H9 (cell line): Measurements from ENCODE around the gene PXDN. TPM values are rescaled to one million over a fixed set of nuclear protein-coding genes. Genes with fewer than 3 reads are reported as not detected.

Experiments
- DNase-seq: peaks from one replicate; pipeline ENCODE4 v3.0.0-alpha.2; 2017
- H2AFZ ChIP-seq: one replicate; pipeline ENCODE4 v1.6.1; 2013; ENCODE audit warnings: mild to moderate bottlenecking, low read length, control low read depth, moderate library complexity
- H2AK5ac ChIP-seq: 2 replicates; pipeline ENCODE4 v1.6.1; 2013; ENCODE audit warnings: low read length, control low read depth, mixed read lengths; ENCODE audit not compliant: insufficient read length
- H2BK120ac ChIP-seq: one replicate; pipeline ENCODE4 v1.6.1; 2013; ENCODE audit warnings: low read depth, mild to moderate bottlenecking, low read length, control low read depth, inconsistent platforms; ENCODE audit not compliant: poor library complexity, severe bottlenecking
- H2BK12ac ChIP-seq: 2 replicates; pipeline ENCODE4 v1.6.1; 2013; ENCODE audit warnings: low read length, control low read depth, mixed read lengths, low read depth; ENCODE audit not compliant: insufficient read length
- H2BK15ac ChIP-seq: 2 replicates; pipeline ENCODE4 v1.6.1; 2013; ENCODE audit warnings: low read depth, low read length, control low read depth
- H2BK20ac ChIP-seq: one replicate; pipeline ENCODE4 v1.6.1; 2013; ENCODE audit warnings: low read depth, mild to moderate bottlenecking, low read length, control low read depth, inconsistent platforms; ENCODE audit not compliant: poor library complexity, severe bottlenecking
- H2BK5ac ChIP-seq: 2 replicates; pipeline ENCODE4 v1.6.1; 2013; ENCODE audit warnings: low read length, control low read depth, mixed read lengths; ENCODE audit not compliant: insufficient read length
- H3K14ac ChIP-seq: 2 replicates; pipeline ENCODE4 v1.6.1; 2013; ENCODE audit warnings: low read length, control low read depth; ENCODE audit not compliant: insufficient read depth
- H3K18ac ChIP-seq: 2 replicates; pipeline ENCODE4 v1.6.1; 2013; ENCODE audit warnings: low read depth, mild to moderate bottlenecking, mixed read lengths, low read length, control low read depth; ENCODE audit not compliant: insufficient read length
- H3K23ac ChIP-seq: 2 replicates; pipeline ENCODE4 v1.6.1; 2013; ENCODE audit warnings: low read length, control low read depth, mixed read lengths, low read depth; ENCODE audit not compliant: insufficient read length
- H3K23me2 ChIP-seq: 2 replicates; pipeline ENCODE4 v1.6.1; 2013; ENCODE audit warnings: low read depth, mild to moderate bottlenecking, mixed read lengths, low read length, control low read depth; ENCODE audit not compliant: insufficient read length, poor library complexity, severe bottlenecking
- H3K27ac ChIP-seq: 2 replicates; pipeline ENCODE4 v1.5.1; 2013; ENCODE audit warnings: low read length, control low read depth, mixed read lengths, low read depth; ENCODE audit not compliant: insufficient read length
- H3K27me3 ChIP-seq: 2 replicates; pipeline ENCODE4 v1.6.1; 2013; ENCODE audit warnings: low read length, control low read depth, inconsistent platforms; ENCODE audit not compliant: insufficient read depth
- H3K4ac ChIP-seq: 2 replicates; pipeline ENCODE4 v1.6.1; 2013; ENCODE audit warnings: low read depth, mild to moderate bottlenecking, control low read depth, inconsistent platforms, low read length, moderate library complexity
- H3K4me1 ChIP-seq: 2 replicates; pipeline ENCODE4 v1.6.1; 2013; ENCODE audit warnings: low read length, control low read depth, inconsistent platforms; ENCODE audit not compliant: insufficient read depth
- H3K4me2 ChIP-seq: 2 replicates; pipeline ENCODE4 v1.6.1; 2013; ENCODE audit warnings: low read length, control low read depth, mixed read lengths; ENCODE audit not compliant: insufficient read length, insufficient read depth
- H3K56ac ChIP-seq: 2 replicates; pipeline ENCODE4 v1.6.1; 2013; ENCODE audit warnings: low read depth, mild to moderate bottlenecking, mixed read lengths, low read length, control low read depth; ENCODE audit not compliant: insufficient read length
- H3K79me1 ChIP-seq: 2 replicates; pipeline ENCODE4 v1.6.1; 2013; ENCODE audit warnings: low read depth, mild to moderate bottlenecking, moderate library complexity, low read length, control low read depth, inconsistent platforms; ENCODE audit not compliant: insufficient read depth, poor library complexity, severe bottlenecking
- H3K79me2 ChIP-seq: 2 replicates; pipeline ENCODE4 v1.6.1; 2013; ENCODE audit warnings: low read length, control low read depth, inconsistent platforms; ENCODE audit not compliant: insufficient read depth
- H3K9ac ChIP-seq: 2 replicates; pipeline ENCODE4 v1.6.1; 2013; ENCODE audit warnings: low read length, control low read depth, mixed read lengths; ENCODE audit not compliant: insufficient read length; ENCODE audit errors: extremely low read depth
- H3K9me3 ChIP-seq: one replicate; pipeline ENCODE4 v1.6.1; 2013; ENCODE audit warnings: low read depth, low read length, inconsistent platforms; ENCODE audit not compliant: control insufficient read depth
- H3T11ph ChIP-seq: one replicate; pipeline ENCODE4 v1.6.1; 2013; ENCODE audit warnings: mild to moderate bottlenecking, low read length, control low read depth, inconsistent platforms
- H4K20me1 ChIP-seq: one replicate; pipeline ENCODE4 v1.6.1; 2013; ENCODE audit not compliant: control insufficient read depth, insufficient read length, insufficient read depth
- H4K5ac ChIP-seq: 2 replicates; pipeline ENCODE4 v1.6.1; 2013; ENCODE audit warnings: low read depth, mild to moderate bottlenecking, mixed read lengths, low read length, control low read depth; ENCODE audit not compliant: insufficient read length
- H4K8ac ChIP-seq: replicated peaks from 2 replicates; pipeline ENCODE4 v1.6.1; 2013; ENCODE audit warnings: low read length, control low read depth, mixed read lengths, low read depth; ENCODE audit not compliant: insufficient read length
- H4K91ac ChIP-seq: 2 replicates; pipeline ENCODE4 v1.6.1; 2013; ENCODE audit warnings: low read depth, mild to moderate bottlenecking, moderate library complexity, mixed read lengths, low read length, control low read depth; ENCODE audit not compliant: insufficient read length
- H3K27ac Mint-ChIP-seq, 3 experiments: 2 replicates in 2 of 3; 3 replicates in 1 of 3; pipeline ENCODE4 v1.8.0; 2020 to 2021; ENCODE audit warnings: mixed read lengths in 3 of 3, mild to moderate bottlenecking in 1 of 3, moderate library complexity in 1 of 3
- H3K27me3 Mint-ChIP-seq: 2 replicates; pipeline ENCODE4 v1.8.0; 2021; ENCODE audit warnings: low read depth, mild to moderate bottlenecking, moderate library complexity, mixed read lengths
- H3K36me3 Mint-ChIP-seq, 3 experiments: 2 replicates in 2 of 3; 3 replicates in 1 of 3; pipeline ENCODE4 v1.8.0; 2020 to 2021; ENCODE audit warnings: low read depth in 3 of 3, mixed read lengths in 3 of 3; ENCODE audit not compliant: insufficient read depth in 1 of 3
- H3K4me1 Mint-ChIP-seq, 2 experiments: 2 replicates each; pipeline ENCODE4 v1.8.0; 2020; ENCODE audit warnings: mixed read lengths in 2 of 2
- H3K4me3 Mint-ChIP-seq, 2 experiments: 2 replicates in 1 of 2; 3 replicates in 1 of 2; pipeline ENCODE4 v1.8.0; 2020 to 2021; ENCODE audit warnings: mild to moderate bottlenecking in 2 of 2, mixed read lengths in 2 of 2, moderate library complexity in 1 of 2
- H3K9me3 Mint-ChIP-seq, 2 experiments: 2 replicates in 1 of 2; 3 replicates in 1 of 2; pipeline ENCODE4 v1.8.0; 2020; ENCODE audit warnings: mild to moderate bottlenecking in 2 of 2, mixed read lengths in 2 of 2, moderate library complexity in 1 of 2
- WGBS: extraction: QIAGEN DNeasy Blood & Tissue Kit; methylation state at CpG from one replicate; pipeline ENCODE4 v1.1.7; 2013; ENCODE audit warnings: missing lambda C conversion rate, low lambda C conversion rate, mixed read lengths; ENCODE audit not compliant: insufficient read length; ENCODE audit errors: extremely low coverage; 5-methylcytosine and 5-hydroxymethylcytosine counted together
- total RNA-seq: library from RNA; stranded (reverse); gene quantifications from 2 replicates; pipeline ENCODE4 v1.2.1, GENCODE V29; 2021
- TF ChIP-seq, protein P1 (sequence below): fragments of 200-600 bp; sonication (generic); conservative IDR thresholded peaks from 3 replicates; pipeline ENCODE4 v1.8.0; 2021; ENCODE audit warnings: antibody characterized with exemption, mild to moderate bottlenecking

The PXDN gene
- total RNA-seq, 1 experiment from 2014 or later, result 146 TPM

DNA sequence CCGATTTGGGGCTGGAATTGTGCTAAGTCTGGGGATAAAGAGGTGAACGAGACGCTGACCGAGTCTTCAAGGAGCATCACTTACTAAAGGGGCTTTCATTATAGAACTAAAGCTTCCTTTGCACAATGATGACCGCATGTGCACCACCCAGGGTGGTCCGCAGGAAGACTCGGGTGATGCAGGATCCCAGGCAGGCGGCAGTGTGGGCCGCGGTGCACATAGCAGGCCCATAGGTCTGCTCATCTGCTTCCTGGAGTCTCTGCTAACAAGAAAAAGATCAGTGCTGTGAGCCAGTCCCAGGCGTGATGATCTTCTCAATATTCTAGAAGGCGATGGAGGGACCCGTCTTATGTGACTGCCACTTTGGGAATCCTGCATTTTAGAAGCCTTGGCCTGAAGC, 122.8 kb downstream of the PXDN start:
- no peak overlapping the region; the same call in 1 of the 2 replicates for H3K14ac ChIP-seq
- no peak overlapping the region for H2BK15ac ChIP-seq
- H3K56ac ChIP-seq, result no peak overlapping the region
- H3K36me3 Mint-ChIP-seq, result peaks cover 28 to 32% (median 31%) of the 10 kb centered on the region in 3 experiments
- H2AFZ ChIP-seq, result no peak overlapping the region
- H3K4me3 Mint-ChIP-seq, result no peak overlapping the region
- no peak overlapping the region for H4K5ac ChIP-seq
- no peak for DNase-seq
- H3K27ac ChIP-seq, result no peak overlapping the region
- H3K9me3 ChIP-seq, result no peaks in the 10 kb centered on the region
- no CpG with 5 or more reads among the region's 13 CpGs for WGBS
- TF ChIP-seq, protein P1, sequence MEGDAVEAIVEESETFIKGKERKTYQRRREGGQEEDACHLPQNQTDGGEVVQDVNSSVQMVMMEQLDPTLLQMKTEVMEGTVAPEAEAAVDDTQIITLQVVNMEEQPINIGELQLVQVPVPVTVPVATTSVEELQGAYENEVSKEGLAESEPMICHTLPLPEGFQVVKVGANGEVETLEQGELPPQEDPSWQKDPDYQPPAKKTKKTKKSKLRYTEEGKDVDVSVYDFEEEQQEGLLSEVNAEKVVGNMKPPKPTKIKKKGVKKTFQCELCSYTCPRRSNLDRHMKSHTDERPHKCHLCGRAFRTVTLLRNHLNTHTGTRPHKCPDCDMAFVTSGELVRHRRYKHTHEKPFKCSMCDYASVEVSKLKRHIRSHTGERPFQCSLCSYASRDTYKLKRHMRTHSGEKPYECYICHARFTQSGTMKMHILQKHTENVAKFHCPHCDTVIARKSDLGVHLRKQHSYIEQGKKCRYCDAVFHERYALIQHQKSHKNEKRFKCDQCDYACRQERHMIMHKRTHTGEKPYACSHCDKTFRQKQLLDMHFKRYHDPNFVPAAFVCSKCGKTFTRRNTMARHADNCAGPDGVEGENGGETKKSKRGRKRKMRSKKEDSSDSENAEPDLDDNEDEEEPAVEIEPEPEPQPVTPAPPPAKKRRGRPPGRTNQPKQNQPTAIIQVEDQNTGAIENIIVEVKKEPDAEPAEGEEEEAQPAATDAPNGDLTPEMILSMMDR, result no peak
- H3K18ac ChIP-seq, result no peak overlapping the region
- H3K27me3 ChIP-seq, result no peaks in the 10 kb centered on the region
- H2AK5ac ChIP-seq, result no peak overlapping the region
- H3K27me3 Mint-ChIP-seq, result no peaks in the 10 kb centered on the region; the same call in 1 of the 2 replicates
- peaks cover 51 to 56% of the 10 kb centered on the region in 2 experiments for H3K4me1 Mint-ChIP-seq
- H4K8ac ChIP-seq, result no peak overlapping the region
- H3T11ph ChIP-seq, result no peak overlapping the region
- peak overlapping the region; percentile 27 for H4K91ac ChIP-seq
- H2BK120ac ChIP-seq, result no peak overlapping the region
- H3K27ac Mint-ChIP-seq, result 0 out of 7 replicates have a peak overlapping the region, but pooled peaks of 1 of the 3 experiments have one; percentile 1
- H2BK12ac ChIP-seq, result no peak overlapping the region
- no peak overlapping the region for H2BK20ac ChIP-seq
- no peaks in the 10 kb centered on the region for H4K20me1 ChIP-seq
- H3K23me2 ChIP-seq, result peaks cover 5% of the 10 kb centered on the region
- peaks cover 13% of the 10 kb centered on the region; the same call in 1 of the 2 replicates for H3K4me1 ChIP-seq
- H3K23ac ChIP-seq, result no peak overlapping the region
- no peak overlapping the region for H3K4me2 ChIP-seq
- H3K79me1 ChIP-seq, result no peaks in the 10 kb centered on the region
- peaks cover 3 to 6% of the 10 kb centered on the region in 2 experiments; a peak in 3 of 5 replicates for H3K9me3 Mint-ChIP-seq
- no peak overlapping the region for H3K9ac ChIP-seq
- H3K4ac ChIP-seq, result no peak overlapping the region
- H2BK5ac ChIP-seq, result no peak overlapping the region
- H3K79me2 ChIP-seq, result no peaks in the 10 kb centered on the region
